ENCODE measurements around the gene LCP1.

LCP1 gene

DNA sequence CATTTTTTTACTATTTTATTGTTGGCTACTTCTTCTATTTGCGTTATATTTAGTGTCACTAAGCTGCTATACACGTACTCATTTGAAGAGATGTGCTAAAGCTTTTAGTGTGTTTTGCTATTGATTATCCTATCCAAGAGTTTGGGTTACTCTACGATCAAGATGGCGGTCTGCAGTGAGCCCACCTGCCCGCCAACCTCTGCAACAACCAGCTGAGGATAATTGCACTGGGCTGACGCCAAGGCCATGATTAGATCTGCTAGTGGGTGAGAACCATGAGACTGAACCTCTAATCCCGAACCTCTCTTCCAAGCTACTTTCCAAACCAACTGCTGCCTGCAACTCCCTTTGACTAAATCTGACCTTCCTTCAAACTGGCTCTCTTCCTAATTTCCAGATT, 78.9 kb downstream of the LCP1 start:
- no peaks in the 10 kb centered on the region for H3F3A ChIP-seq (ENCODE audit: control insufficient read depth, insufficient read depth)
- H3K27me3 ChIP-seq (ENCODE audit: control insufficient read depth, low read length): no peaks in the 10 kb centered on the region
- H3K4me2 ChIP-seq (ENCODE audit: low read length): no peak overlapping the region
- no peaks in the 10 kb centered on the region for H4K20me1 ChIP-seq (ENCODE audit: control insufficient read depth, insufficient read depth, low read depth, low read length)
- no peaks in the 10 kb centered on the region for H3K79me2 ChIP-seq (ENCODE audit: control insufficient read depth, low read length)
- H3K27ac ChIP-seq (ENCODE audit: low read depth, low read length): no peak overlapping the region
- TF ChIP-seq EZH2phosphoT487 (IDR thresholded peaks at IDR 0.05; ENCODE audit: borderline replicate concordance, low read length) (no peak), CTCF (IDR thresholded peaks at IDR 0.05; ENCODE audit: low read depth, low read length, poor library complexity, severe bottlenecking) (no peak)
- no peak overlapping the region for H3K4me3 ChIP-seq (ENCODE audit: low read length)
- H3K9me3 ChIP-seq (ENCODE audit: control insufficient read depth, insufficient read depth, low read length): no peaks in the 10 kb centered on the region
- H3K9me2 ChIP-seq (replicated peaks; ENCODE audit: control insufficient read depth, low read length): no peaks in the 10 kb centered on the region
- H3K4me1 ChIP-seq (ENCODE audit: control insufficient read depth, low read length): peaks cover 26% of the 10 kb centered on the region
- no peaks in the 10 kb centered on the region for H3K36me3 ChIP-seq (ENCODE audit: control insufficient read depth, low read length)

DNA sequence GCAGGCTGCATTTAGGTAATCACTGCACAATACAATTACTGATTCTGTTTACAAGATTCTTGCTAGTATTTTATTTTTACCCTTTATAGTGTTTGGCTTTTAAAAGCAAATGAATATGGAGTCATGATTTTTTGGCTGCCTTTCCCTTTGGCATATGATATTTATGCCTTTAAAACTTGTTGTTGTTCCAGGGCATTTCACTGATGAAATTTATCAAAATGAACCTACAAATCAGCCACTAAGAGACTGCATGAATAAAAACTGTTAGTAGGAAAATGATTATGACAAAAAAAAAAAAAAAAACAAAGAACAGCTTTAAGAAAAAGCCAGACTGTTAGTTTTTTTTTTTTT, 79.7 kb downstream of the LCP1 start:
- no peaks in the 10 kb centered on the region for H3K9me3 ChIP-seq (ENCODE audit: control insufficient read depth, insufficient read depth, low read length)
- H3K79me2 ChIP-seq (ENCODE audit: control insufficient read depth, low read length): no peaks in the 10 kb centered on the region
- no peak for TF ChIP-seq CTCF (IDR thresholded peaks at IDR 0.05; ENCODE audit: low read depth, low read length, poor library complexity, severe bottlenecking)
- TF ChIP-seq EZH2phosphoT487 (IDR thresholded peaks at IDR 0.05; ENCODE audit: borderline replicate concordance, low read length): no peak
- H3F3A ChIP-seq (ENCODE audit: control insufficient read depth, insufficient read depth): no peaks in the 10 kb centered on the region
- peak overlapping the region; percentile 45 for H3K4me2 ChIP-seq (ENCODE audit: low read length)
- no peaks in the 10 kb centered on the region for H3K27me3 ChIP-seq (ENCODE audit: control insufficient read depth, low read length)
- no peaks in the 10 kb centered on the region for H3K9me2 ChIP-seq (replicated peaks; ENCODE audit: control insufficient read depth, low read length)
- no peaks in the 10 kb centered on the region for H4K20me1 ChIP-seq (ENCODE audit: control insufficient read depth, insufficient read depth, low read depth, low read length)
- H3K4me3 ChIP-seq (ENCODE audit: low read length): no peak overlapping the region
- peaks cover 26% of the 10 kb centered on the region for H3K4me1 ChIP-seq (ENCODE audit: control insufficient read depth, low read length)
- H3K27ac ChIP-seq (ENCODE audit: low read depth, low read length): no peak overlapping the region
- H3K36me3 ChIP-seq (ENCODE audit: control insufficient read depth, low read length): no peaks in the 10 kb centered on the region

GRCh38 chr13:46101484-46102254, 80.3 kb downstream of the LCP1 start:
- no peaks in the 10 kb centered on the region for H3K36me3 ChIP-seq (ENCODE audit: control insufficient read depth, low read length)
- peaks cover 22% of the 10 kb centered on the region for H3K4me1 ChIP-seq (ENCODE audit: control insufficient read depth, low read length)
- no peaks in the 10 kb centered on the region for H4K20me1 ChIP-seq (ENCODE audit: control insufficient read depth, insufficient read depth, low read depth, low read length)
- H3K27me3 ChIP-seq (ENCODE audit: control insufficient read depth, low read length): no peaks in the 10 kb centered on the region
- no peaks in the 10 kb centered on the region for H3K9me3 ChIP-seq (ENCODE audit: control insufficient read depth, insufficient read depth, low read length)
- no peaks in the 10 kb centered on the region for H3K79me2 ChIP-seq (ENCODE audit: control insufficient read depth, low read length)
- no peak overlapping the region for H3K27ac ChIP-seq (ENCODE audit: low read depth, low read length)
- TF ChIP-seq CTCF (IDR thresholded peaks at IDR 0.05; ENCODE audit: low read depth, low read length, poor library complexity, severe bottlenecking): no peak
- TF ChIP-seq EZH2phosphoT487 (IDR thresholded peaks at IDR 0.05; ENCODE audit: borderline replicate concordance, low read length): no peak
- H3F3A ChIP-seq (ENCODE audit: control insufficient read depth, insufficient read depth): no peaks in the 10 kb centered on the region
- H3K4me2 ChIP-seq (ENCODE audit: low read length): peak overlapping the region; percentile 45
- no peaks in the 10 kb centered on the region for H3K9me2 ChIP-seq (replicated peaks; ENCODE audit: control insufficient read depth, low read length)
- H3K4me3 ChIP-seq (ENCODE audit: low read length): peak overlapping the region; percentile 24; the same call in 1 of the 2 replicates

Measured in DOHH2 (cell line).